T47D (cell line): ENCODE measurements around the gene RPL21.

Experiments
- DNase-seq, 2 experiments: peaks; one replicate each; pipeline versions ENCODE4 v3.0.0 to v3.0.0-alpha.2; 2011 to 2012; ENCODE audit warnings: low read depth in 1 of 2, low spot score in 1 of 2
- JUND ChIP-seq: IDR thresholded peaks from 2 replicates; pipeline ENCODE4 v1.6.1; 2012; ENCODE audit warnings: low read depth
- in situ Hi-C: cut with HindIII; loops from 2 replicates; pipeline ENCODE4 v1.10.0; 2016; ENCODE audit warnings: low sequenced_read_pairs, low pct_unique_long_range_greater_than_20kb

RPL21 gene

DNA sequence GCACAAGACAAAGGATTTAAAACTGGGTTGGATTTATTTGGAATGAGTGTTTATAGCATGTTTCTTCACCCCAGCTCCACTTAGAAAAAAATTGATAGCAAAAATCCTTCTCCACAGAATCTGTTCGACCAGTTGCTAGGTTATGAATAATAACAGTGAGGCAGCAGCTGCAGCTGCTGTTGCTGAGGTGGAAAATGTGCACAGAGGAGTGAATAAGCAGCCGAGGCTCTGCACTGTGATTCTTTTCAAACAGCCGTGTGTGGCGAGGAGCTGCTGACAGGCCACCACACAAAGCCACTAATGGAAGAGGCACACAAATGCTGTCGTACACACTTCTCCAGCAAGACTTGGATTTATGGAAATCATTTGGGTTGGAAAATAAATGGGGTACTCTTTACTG, 12.8 kb downstream of the RPL21 start:
- DNase-seq, result no peak
- in situ Hi-C loops, result no loop called here
- TF ChIP-seq JUND, result no peak

DNA sequence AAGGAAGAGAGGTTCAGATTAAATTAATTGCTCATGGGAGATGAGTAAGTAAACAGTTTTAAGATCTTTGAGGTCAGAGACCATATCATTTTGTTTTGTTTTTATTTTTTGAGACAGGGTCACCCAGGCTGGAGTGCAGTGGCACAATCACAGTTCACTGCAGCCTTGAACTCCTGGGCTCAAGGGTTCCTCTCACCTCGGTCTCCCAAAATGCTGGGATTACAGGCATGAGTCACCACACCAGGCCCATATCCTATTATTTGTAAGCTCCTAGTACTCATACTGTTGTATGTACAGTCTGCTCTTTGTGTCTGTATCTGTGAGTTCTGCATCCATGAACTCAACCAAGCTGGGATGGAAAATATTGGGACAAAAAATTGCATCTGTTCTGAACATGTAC, 13.3 kb downstream of the RPL21 start:
- in situ Hi-C loops, result no loop called here
- no peak for TF ChIP-seq JUND
- DNase-seq, result no peak

DNA sequence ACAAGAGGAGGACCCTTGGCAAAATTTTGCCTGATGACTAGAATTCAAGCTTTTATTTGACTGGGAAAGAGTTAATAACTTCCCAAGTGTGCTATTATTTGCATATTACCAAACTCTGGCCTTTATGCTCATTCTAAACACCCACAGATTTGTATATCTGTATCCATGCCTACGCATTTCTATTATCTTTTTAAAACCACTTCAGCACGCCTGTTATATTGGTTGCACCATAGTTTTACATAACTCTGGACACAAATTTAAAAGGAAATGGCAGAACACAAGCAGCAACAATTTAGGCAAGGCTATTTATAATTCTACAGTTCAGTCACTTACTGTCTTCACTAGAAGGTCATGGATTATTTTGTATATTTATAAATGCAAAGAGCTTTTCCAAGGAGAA, 15.6 kb downstream of the RPL21 start:
- in situ Hi-C loops, result no loop called here
- no peak for DNase-seq
- TF ChIP-seq JUND, result no peak

DNA sequence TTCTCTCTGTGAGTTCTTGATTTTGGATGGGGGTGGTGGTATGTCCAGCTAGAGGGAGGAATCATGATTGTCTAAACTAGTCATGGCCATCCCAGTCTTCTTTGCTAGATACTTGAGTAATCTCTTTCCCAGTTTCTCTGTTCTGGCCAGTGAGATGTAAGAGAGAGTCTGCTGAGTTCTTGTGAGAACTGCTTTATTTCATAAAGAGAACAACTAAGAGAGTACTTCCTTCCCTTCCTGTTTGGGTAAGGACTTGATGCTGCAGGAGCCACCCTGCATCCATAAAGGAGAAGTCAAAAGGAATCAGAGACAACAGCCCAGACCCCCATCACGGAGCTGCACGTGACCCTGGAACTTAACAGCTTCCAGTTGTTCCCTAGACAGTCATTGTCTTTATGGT, 16.2 kb downstream of the RPL21 start:
- TF ChIP-seq JUND, result no peak
- no peak for DNase-seq
- in situ Hi-C loops, result no loop called here

DNA sequence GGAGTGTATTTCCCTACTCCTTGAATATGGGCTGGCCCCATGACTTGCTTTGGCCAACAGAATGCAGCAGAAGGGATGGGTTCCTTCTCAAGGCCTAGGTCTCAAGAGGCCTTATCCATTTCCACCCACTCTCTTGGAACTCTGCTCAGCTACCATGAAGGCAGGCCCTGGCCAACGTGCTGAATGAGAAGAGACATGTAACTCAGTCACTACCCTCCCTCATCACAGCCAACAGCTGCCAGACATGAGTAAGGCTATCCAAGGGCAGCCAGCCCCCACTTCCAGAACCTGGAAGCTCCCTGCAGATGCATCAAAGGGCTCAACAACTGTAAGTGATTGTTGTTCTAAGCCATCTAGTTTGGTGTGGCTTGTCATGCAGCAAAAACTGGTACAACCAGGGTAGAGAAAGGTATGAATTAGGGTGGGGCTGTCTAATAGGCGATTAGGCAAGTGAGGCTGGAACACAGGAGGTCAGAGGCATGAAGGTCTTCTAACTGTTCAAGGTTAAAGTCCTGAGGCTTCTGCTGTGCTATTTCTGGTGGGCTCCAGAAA, 17.8 kb downstream of the RPL21 start:
- TF ChIP-seq JUND, result no peak
- DNase-seq, result no peak
- in situ Hi-C loops, result no loop called here

DNA sequence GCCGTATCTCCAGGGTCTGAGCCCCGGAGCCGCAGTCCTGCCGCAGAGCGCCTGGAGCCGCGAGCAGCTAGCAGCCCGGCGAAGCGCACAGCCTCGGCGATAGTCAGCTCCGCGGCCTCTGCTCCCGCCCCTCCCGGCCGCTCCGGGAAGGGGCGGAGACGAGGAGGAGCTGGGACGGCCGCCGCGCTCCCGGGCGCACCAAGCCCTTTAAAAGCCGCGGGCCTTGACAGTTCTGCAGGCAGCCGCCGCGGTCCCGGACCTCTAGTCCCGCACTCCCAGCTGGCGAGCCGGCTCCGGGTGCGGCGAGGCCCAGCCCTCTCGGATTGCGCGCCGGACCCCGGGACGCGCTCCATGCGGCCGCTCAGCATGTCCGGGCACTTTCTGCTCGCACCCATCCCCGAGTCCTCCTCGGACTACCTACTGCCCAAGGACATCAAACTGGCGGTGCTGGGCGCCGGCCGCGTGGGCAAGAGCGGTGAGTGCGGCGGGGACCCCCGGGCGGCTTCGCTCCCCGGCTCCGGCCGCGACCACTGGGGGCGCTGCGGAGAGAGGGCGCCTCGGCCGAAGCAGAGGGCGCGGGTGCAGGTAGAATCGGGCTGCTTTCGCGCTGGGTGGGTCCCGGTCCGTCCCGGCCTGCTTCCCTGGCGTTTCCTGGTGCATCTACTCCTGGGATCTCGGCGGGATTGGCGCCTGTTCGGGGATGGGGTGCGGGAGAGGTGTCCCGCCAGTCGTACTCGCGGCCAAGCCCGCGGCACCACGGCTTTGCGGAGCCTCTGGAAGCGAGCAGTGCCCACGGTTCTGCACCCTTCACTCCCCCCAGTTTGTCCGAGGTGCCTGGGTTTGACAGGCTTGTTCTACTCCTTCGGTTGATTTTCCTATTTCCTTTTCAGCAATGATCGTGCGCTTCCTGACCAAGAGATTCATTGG, 19.5 kb downstream of the RPL21 start, which contains the start of gene RASL11A:
TSS of gene RASL11A (plus strand) at position 237 of the 927 bp plus-strand sequence. CDS start at position 352, 115 bp downstream.
- TF ChIP-seq JUND, result no peak
- DNase-seq, result peak; percentile 64 to 86
- in situ Hi-C loops, result no loop called here

DNA sequence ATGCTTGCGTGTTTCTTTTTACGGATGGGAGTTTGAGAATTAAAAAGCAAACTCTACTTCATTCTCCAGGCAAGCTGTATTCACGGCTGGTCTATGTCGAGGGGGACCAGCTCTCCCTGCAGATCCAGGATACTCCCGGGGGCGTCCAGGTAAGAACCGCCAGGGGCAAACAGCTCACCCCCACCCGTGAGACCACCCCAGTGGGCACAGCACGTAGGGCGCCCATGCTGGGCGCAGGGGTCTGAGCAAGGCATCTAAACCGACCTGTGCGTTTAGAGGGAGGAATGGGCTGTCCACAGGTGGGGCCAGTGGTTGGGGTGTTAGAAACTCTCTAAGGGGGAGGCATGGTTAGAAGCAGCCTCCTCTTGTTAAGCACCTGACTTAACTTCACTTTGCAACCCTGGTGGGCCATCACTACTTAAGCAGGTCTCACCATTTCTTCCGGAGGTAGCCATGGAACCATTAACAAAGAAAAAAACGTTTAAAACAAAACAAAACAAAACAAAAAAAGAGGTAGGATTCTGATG, 20.3 kb downstream of the RPL21 start:
- no peak for DNase-seq
- in situ Hi-C loops, result no loop called here
- TF ChIP-seq JUND, result no peak

DNA sequence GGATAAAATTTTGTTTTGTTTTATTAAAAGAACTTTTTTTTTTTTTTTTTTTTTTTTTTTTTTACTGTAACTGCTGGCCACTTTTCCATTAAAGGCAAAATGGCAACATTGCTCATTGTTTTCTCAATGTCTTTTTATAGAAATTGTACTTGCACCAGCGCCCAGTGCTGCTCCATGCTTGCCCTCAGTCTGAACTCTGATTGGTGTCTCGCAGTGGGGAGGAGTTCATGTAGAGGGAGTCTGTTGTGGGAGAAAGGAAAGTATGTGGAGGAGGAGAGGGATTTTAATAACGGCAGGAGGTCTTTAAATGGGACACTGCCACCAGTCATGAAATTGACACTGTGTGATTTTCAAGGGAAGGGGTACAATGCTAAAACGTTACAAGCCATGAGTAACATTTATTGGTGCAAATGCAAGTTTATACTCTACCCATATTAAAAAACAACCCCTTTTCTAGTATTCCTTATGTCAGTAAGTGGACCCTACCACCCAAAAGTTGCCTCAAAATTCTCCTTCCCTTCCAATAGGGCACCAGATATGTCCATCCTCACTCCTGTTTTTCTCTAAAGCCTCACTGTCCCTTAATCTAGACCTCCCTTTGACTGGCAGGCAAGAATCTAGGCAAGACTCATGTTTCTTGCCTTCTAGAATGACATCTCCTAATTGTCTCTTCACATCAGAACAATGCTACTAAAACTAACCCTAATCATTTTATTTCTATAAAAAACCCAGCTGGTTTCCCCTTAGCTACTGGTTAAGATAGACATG, 22.5 kb downstream of the RPL21 start:
- no peak for DNase-seq
- in situ Hi-C loops, result no loop called here
- TF ChIP-seq JUND, result no peak

DNA sequence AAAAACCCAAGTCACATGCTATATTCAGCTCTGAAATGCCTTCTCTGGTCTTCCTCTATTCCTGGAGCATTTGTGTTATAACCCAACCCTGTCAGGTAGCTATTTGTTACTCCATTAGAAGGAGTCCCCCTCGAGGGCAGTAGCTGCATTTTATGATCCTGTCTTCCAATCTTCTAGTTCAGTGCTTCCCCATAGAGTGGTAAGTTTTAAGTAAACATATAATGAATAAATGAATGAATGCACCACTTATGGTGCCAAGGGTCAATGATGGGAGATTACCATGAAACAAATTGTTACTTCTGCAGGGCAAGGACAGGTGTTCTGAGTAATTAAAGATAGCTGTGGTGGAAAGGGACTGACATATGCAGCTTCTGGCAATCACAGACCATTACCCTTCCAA, 23.3 kb downstream of the RPL21 start:
- in situ Hi-C loops, result no loop called here
- DNase-seq, result no peak

DNA sequence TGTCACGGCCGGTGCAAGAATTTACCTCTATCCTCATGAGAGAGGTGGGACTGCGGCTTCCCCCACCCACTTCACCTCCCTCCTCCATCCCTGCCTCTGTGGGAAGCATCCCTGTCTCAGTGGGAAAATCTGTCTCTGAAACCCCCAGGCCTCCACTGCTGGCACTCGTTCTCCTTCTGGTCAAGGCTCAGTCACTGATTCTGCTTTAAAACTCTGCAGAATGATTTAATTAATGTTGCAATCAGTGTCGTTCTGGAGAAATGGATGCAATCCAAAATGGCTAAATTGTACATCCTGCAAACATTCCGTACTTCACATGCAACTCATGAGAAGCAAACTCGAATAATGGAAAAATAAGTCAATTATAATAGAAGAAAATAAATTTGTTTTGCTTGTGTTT, 24.8 kb downstream of the RPL21 start:
- no peak for TF ChIP-seq JUND
- DNase-seq, result no peak
- in situ Hi-C loops, result no loop called here

More for the DNA sequence above, 23.3 kb downstream of the RPL21 start:
- no peak for TF ChIP-seq JUND

DNA sequence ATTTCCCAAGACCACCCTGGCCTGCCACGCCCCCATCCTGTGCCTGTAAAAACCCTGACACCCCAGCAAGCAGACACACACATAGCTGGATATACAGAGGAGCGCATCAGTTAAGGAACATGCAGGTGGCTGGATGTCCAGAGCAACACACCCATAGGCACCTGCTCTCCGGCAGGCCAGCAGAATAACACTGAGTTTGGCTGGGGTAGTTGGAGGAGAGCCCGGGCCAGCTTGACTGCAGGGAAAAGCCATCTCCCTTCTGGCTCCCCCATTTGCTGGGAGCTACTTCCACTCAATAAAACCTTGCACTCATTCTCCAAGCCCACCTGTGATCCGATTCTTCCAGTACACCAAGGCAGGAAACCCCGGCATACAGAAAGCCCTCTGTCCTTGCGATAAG, 28.1 kb downstream of the RPL21 start:
- TF ChIP-seq JUND, result no peak
- DNase-seq, result no peak
- in situ Hi-C loops, result no loop called here

DNA sequence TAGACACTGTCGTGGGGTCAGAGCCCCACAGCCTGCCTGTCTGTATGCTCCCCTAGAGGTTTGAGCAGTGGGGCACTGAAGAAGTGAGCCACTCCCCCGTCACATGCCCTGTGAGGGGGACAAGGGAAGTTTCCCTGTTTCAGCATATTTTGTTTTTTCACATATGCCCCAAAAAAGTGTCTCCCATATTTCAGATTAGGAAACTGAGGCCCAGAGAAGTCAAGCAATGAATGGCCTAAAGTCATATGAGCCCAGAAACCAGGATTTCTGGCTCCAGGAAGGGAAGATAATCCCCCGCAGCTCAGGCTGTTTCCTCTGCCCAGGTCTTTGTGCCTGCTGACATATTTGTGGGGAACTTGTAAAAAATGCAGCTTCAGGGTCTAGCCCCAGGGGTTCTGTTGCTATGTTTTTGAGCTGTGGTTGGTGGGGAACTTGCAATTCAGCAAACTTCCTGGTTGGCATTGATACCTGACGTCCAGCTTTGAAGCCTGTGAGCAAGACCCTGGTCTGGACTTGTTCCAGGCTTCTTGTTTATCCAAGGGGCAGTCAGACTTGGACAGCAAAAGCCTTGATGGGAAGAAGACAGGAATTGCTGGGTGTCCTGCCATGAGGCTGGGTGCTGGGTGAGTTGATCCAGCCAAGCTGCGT, 28.8 kb downstream of the RPL21 start:
- peak in 1 of 2 experiments; percentile 61 for DNase-seq
- in situ Hi-C loops, result no loop called here

More for the DNA sequence above, 28.8 kb downstream of the RPL21 start:
- no peak for TF ChIP-seq JUND
